Lower leg skin (tissue), 4 donors: Measurements from ENCODE around the gene ELOA. TPM values are rescaled to one million over a fixed set of nuclear protein-coding genes. Genes with fewer than 3 reads are reported as not detected.

Experiments
- DNase-seq, 2 donors: peaks; one replicate each; pipeline ENCODE4 v3.0.0-alpha.2; 2019; ENCODE audit warnings: low spot score in 2 of 2
- H3K4me3 ChIP-seq: fragments of 200-600 bp; sonication (generic); 2 replicates; pipeline ENCODE4 v1.5.1; 2017; ENCODE audit warnings: mild to moderate bottlenecking, low read depth; ENCODE audit not compliant: poor library complexity, severe bottlenecking
- CTCF ChIP-seq, 3 donors: fragments of 450-650 bp; IDR thresholded peaks; one replicate each; pipeline ENCODE4 v1.5.1; 2016; ENCODE audit warnings: antibody characterized with exemption in 3 of 3, mild to moderate bottlenecking in 3 of 3, moderate library complexity in 2 of 3
- POLR2A ChIP-seq, 2 donors: fragments of 450-650 bp; IDR thresholded peaks; one replicate each; pipeline ENCODE4 v1.6.1; 2016 to 2017; ENCODE audit warnings: antibody characterized with exemption in 2 of 2, mild to moderate bottlenecking in 1 of 2, moderate library complexity in 1 of 2
- WGBS, 2 donors: methylation state at CpG; one replicate each; pipeline ENCODE4 v1.1.5; 2018; 5-methylcytosine and 5-hydroxymethylcytosine counted together
- intact Hi-C: fragments of 100-400 bp; cut with DNase I; formaldehyde crosslinking; loops from one replicate; pipeline ENCODE4 v1.15.0; 2023; ENCODE audit warnings: low total_unique reads
- total RNA-seq, 4 donors: library from RNA; depleted of rRNA; stranded (reverse); fragments of >200 nt; gene quantifications; one replicate each; pipeline ENCODE4 v1.1.0, GENCODE V29; 2016

Gene ELOA
- total RNA-seq, 4 donors from 2014 or later, result 33.6 to 40.4 (median 39.9) TPM

- DNase-seq, result peak; percentile 93 to 99
- TF ChIP-seq CTCF (IDR thresholded peaks at IDR 0.05) (no peak), POLR2A (IDR thresholded peaks at IDR 0.05) (no peak)
- H3K4me3 ChIP-seq, result peak within 1 kb of the TSS; percentile 44
- intact Hi-C loops, result no loop called here
- 1% methylated on average over 47 of the region's 47 CpGs for WGBS, 2 donors
These were observed 47.6 kb downstream of the ELOA start, which contains the start of gene LYPLA2 for GRCh38 chr1:23790696-23791515. Gene LYPLA2, plus strand, starts transcription at chr1:23791145. Its CDS starts 1,538 bp downstream, at chr1:23792683.

GRCh38 chr1:23791516-23792047 lies 48.3 kb downstream of the ELOA start:
- TF ChIP-seq CTCF (IDR thresholded peaks at IDR 0.05), result no peak
- TF ChIP-seq POLR2A (IDR thresholded peaks at IDR 0.05), result no peak
- H3K4me3 ChIP-seq, result peak overlapping the region; percentile 44
- intact Hi-C loops, result no loop called here
- WGBS, 2 donors, result 0 to 1% methylated on average over 12 to 15 of the region's 15 CpGs
- no peak for DNase-seq

- no peak for DNase-seq
- intact Hi-C loops, result no loop called here
- no peak overlapping the region for H3K4me3 ChIP-seq
- 59 to 64% methylated on average over 13 to 19 of the region's 19 CpGs for WGBS, 2 donors
- TF ChIP-seq POLR2A (IDR thresholded peaks at IDR 0.05) (no peak), CTCF (IDR thresholded peaks at IDR 0.05) (no peak)
These were observed 49.1 kb downstream of the ELOA start for GRCh38 chr1:23792151-23792945.

- H3K4me3 ChIP-seq, result no peak overlapping the region
- intact Hi-C loops, result no loop called here
- 38 to 43% methylated on average over 16 of the region's 16 CpGs for WGBS, 2 donors
- no peak for TF ChIP-seq CTCF (IDR thresholded peaks at IDR 0.05)
- TF ChIP-seq POLR2A (IDR thresholded peaks at IDR 0.05), result no peak
- no peak for DNase-seq
These were observed 49.9 kb downstream of the ELOA start for GRCh38 chr1:23793018-23793781.
